Activated T-cell treated with anti-CD3 and anti-CD28 coated beads, Interleukin-2, amount 50 U/mL, for 4 hours (primary cell): ENCODE measurements around the gene RTTN. TPM values are rescaled to one million over a fixed set of nuclear protein-coding genes. Genes with fewer than 3 reads are reported as not detected.

Source experiments
- ATAC-seq, 2 donors: fragments of 200-7000 bp; cut with Tn5 transposase; one replicate each; pipeline ENCODE4 v1.10.0; 2021
- DNase-seq: peaks from one replicate; pipeline ENCODE4 v3.0.0-alpha.2; 2020
- H3K27me3 Mint-ChIP-seq: one replicate; pipeline ENCODE4 v1.8.0; 2021; ENCODE audit warnings: low read depth, mixed read lengths
- H3K36me3 Mint-ChIP-seq: one replicate; pipeline ENCODE4 v1.8.0; 2022; ENCODE audit warnings: mixed read lengths; ENCODE audit not compliant: insufficient read depth
- H3K4me1 Mint-ChIP-seq: one replicate; pipeline ENCODE4 v1.8.0; 2021; ENCODE audit warnings: low read depth, mixed read lengths
- H3K4me3 Mint-ChIP-seq: one replicate; pipeline ENCODE4 v1.8.0; 2021; ENCODE audit warnings: mild to moderate bottlenecking, moderate library complexity, mixed read lengths
- H3K9me3 Mint-ChIP-seq: one replicate; pipeline ENCODE4 v1.8.0; 2021; ENCODE audit warnings: mixed read lengths
- total RNA-seq, 3 donors: library from RNA; stranded (reverse); gene quantifications; one replicate each; pipeline ENCODE4 v1.2.1, GENCODE V29; 2021

The RTTN gene
- total RNA-seq, 3 donors from 2014 or later, result 15.1 to 15.6 (median 15.2) TPM

DNA sequence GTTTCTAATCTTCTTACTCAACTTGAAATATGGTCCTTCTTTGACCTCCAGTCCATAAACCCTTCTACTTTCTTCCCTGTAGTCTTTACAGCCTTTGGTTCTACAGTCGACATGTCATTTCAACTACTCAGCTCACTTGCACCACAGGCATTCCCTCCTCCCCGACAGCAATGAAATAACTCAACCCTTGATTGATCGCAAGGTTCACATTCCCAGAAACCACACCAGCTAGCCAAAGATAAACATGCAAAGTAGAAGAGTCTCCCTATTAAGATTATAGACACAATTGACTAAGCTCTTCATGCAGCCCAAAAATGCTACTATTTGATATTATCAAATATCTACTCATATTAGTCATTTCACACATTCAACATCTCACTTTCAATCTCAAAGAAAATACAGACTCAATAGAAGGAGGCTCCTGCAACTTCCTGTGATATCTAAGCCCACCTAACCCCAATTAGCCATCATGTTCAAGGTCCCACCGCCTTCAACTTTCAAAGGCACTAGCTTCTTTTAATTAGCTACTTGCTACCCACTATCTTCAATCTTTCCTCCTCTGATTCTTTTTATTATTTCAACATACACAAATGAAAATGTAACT lies 50.8 kb downstream of the RTTN start:
- Mint-ChIP-seq H3K4me1 (peaks cover 15% of the 10 kb centered on the region), H3K36me3 (peaks cover 60% of the 10 kb centered on the region), H3K9me3 (no peaks in the 10 kb centered on the region), H3K27me3 (no peaks in the 10 kb centered on the region), H3K4me3 (no peak overlapping the region)
- ATAC-seq (peak in 1 of 2 donors; percentile 30), DNase-seq (no peak)

DNA sequence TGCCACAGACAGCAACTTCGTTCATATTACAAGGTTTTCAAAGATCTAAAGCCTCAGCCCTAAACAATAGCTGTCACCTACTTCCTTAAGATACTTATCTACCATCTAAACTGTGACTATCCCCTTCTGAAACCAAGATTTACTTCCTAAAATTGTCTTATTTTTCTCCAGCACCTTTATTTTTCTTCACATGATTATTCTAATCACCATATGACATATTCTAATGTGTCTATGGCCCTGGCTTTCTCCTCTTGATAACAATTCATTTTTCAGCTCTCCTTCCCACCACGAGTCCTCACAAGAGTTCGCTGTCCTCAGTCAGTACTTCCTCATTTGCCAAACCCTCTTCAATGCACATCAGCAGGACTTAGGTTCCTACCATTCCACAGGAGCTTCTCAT lies 53.9 kb downstream of the RTTN start:
- no peak for DNase-seq
- no peak overlapping the region for H3K4me3 Mint-ChIP-seq
- H3K27me3 Mint-ChIP-seq, result no peaks in the 10 kb centered on the region
- H3K9me3 Mint-ChIP-seq, result no peaks in the 10 kb centered on the region
- H3K4me1 Mint-ChIP-seq, result peaks cover 13% of the 10 kb centered on the region
- ATAC-seq, result no peak
- H3K36me3 Mint-ChIP-seq, result peaks cover 45% of the 10 kb centered on the region

DNA sequence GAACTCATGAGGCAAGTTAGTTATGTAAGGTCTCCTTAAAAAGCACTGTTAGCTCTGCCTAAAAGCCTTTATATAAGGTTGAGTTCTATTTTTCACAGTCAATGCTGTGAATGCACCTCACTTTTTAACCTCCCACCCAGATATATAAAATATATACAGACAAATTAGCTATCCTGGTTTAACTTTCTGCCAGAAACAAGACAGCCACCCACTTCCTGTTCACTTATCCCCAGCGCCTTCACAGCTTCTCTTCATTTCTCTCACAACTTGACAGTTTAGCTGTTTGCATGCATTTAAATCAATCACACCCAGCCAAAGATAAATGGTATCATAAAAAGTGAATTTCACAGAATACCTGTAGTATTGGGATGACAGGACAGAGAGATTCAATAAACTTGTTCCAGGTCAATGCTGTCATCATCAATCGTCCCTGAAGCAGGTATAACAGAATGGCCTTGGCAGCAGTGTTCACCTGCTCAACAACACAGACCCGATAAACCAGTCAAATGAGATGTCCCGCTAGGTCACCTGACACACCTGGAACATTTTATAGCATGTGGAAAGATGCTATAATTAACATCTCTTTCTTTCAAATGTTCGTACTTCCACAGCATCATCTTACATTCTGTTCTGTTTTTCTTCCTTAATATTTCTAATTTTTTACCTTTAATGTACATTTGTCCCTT lies 55.7 kb downstream of the RTTN start:
- DNase-seq (no peak), ATAC-seq (no peak)
- H3K4me1 Mint-ChIP-seq, result peaks cover 9% of the 10 kb centered on the region
- H3K27me3 Mint-ChIP-seq, result no peaks in the 10 kb centered on the region
- no peak overlapping the region for H3K4me3 Mint-ChIP-seq
- peaks cover 41% of the 10 kb centered on the region for H3K36me3 Mint-ChIP-seq
- no peaks in the 10 kb centered on the region for H3K9me3 Mint-ChIP-seq

DNA sequence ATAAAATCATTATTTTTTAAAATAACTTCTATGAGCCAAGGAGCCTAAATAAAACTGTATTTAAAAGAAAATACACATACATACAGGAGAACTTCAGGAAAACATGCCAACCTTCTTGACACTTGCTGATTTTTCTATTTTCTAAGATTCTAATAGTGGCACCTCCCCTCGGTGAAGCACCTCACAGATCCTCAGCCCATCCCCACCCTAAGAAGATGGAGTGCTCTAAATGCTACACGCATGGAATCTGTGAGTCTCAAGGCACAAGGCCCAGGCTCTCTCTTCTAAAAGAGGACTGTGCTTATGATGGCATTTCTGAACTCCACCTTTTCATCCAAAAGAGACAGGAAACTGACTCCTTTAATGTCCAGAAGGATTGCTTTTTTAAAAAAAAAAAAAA lies 56.3 kb downstream of the RTTN start:
- Mint-ChIP-seq H3K27me3 (no peaks in the 10 kb centered on the region), H3K36me3 (peaks cover 43% of the 10 kb centered on the region), H3K4me3 (no peak overlapping the region), H3K9me3 (no peaks in the 10 kb centered on the region), H3K4me1 (peaks cover 5% of the 10 kb centered on the region)
- ATAC-seq (no peak), DNase-seq (no peak)

DNA sequence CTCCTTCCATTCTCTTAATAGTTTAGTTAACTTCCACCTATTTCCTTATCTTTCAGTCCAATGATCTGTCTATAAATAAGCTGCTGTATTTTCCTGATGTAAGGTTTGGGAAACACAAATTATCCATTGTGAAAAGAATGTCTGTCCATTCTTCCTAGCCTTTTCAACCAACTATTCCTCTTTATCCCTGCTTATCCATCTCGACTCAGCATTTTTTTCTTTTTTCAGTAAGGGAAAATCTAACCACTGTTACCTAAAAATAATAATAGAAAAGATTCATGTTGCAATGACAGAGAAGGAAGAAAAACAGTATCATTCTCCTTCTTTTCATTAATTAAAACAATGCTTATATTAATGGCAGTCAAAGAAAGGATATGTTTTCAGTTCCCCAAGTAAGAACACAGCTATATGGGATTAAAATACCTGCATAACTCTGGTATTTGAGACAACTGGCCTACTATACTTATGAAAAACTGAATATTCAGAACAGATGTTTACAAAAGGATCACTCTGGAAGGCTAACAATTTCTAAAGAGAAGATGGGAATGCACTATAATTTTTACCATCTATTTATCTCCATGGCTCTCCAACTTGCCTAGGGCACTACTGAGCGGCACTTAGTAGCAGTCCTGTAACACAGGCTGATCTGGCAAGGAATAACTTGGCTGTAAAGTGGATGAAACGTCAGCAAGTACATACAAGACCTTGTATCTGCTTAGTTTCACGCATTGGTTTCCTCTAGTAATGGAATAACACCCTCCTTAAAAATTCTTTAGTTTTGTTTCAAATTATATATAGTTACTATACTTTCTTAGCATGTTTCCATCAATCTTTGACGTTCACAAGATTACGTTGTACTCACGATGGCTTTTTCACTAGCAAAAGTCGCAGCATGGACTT lies 57.2 kb downstream of the RTTN start:
- ATAC-seq (no peak), DNase-seq (no peak)
- H3K4me1 Mint-ChIP-seq, result peaks cover 5% of the 10 kb centered on the region
- H3K27me3 Mint-ChIP-seq, result no peaks in the 10 kb centered on the region
- H3K36me3 Mint-ChIP-seq, result peaks cover 44% of the 10 kb centered on the region
- H3K9me3 Mint-ChIP-seq, result peaks cover 2% of the 10 kb centered on the region
- H3K4me3 Mint-ChIP-seq, result no peak overlapping the region

DNA sequence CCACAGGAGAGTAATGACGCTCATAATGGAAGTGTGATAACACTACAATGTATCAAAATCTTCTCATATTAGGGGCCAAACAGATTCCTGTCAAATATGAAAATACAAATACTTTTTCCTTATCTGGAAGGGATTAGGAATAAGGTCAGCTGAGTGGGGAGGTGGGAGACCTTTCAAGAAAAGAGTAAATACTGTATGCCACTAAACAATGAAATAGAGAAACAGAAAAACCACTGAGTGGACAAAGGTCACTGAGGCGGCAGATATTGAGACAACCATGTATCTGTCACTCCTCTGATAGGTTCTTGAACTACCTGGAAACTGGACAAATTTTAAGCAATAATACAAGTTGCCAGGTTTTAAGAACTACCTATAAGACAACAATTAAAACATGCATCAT lies 59.3 kb downstream of the RTTN start:
- no peaks in the 10 kb centered on the region for H3K4me1 Mint-ChIP-seq
- peaks cover 5% of the 10 kb centered on the region for H3K9me3 Mint-ChIP-seq
- DNase-seq (no peak), ATAC-seq (no peak)
- no peak overlapping the region for H3K4me3 Mint-ChIP-seq
- peaks cover 45% of the 10 kb centered on the region for H3K36me3 Mint-ChIP-seq
- H3K27me3 Mint-ChIP-seq, result no peaks in the 10 kb centered on the region

DNA sequence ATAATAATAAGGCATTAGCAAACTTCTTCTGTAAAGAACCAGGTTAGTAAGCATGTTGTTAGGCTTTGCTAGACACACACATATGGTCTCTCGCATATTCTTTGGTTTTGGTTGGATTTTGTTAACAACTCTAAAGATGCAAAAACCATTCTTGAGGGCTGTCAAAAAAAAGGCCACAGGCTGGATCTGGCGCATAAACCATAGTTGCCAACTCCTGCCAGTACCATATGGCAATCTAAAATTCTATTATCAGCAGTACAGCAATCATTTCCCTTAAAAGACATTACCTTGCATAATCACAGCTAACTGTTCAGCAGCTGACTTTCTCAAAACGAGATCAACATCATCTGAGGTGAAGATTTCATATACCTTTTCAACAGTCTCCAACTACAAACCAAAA lies 63.5 kb downstream of the RTTN start:
- H3K27me3 Mint-ChIP-seq, result no peaks in the 10 kb centered on the region
- ATAC-seq (no peak), DNase-seq (no peak)
- H3K9me3 Mint-ChIP-seq, result peaks cover 5% of the 10 kb centered on the region
- peaks cover 47% of the 10 kb centered on the region for H3K36me3 Mint-ChIP-seq
- no peak overlapping the region for H3K4me3 Mint-ChIP-seq
- no peaks in the 10 kb centered on the region for H3K4me1 Mint-ChIP-seq

DNA sequence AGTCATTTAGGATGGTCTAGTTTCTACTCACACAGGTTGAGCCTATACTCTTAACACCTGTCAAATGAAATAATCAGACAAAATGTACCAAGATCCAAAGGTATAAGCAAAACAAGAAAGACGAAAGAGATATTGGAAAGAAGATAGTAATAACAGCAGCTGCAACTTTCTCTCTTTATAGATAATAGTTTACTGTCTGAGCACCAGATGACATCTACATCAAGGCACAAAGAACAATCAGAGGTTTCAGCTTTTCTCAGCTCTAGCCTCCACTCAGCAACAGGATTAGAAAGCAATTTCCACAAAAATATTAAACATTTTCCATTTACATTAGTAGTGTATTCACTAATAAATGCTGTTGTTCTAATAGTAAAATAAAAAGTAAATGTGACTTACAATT lies 66.3 kb downstream of the RTTN start:
- Mint-ChIP-seq H3K4me1 (no peaks in the 10 kb centered on the region), H3K36me3 (peaks cover 38% of the 10 kb centered on the region)
- no peak for ATAC-seq

DNA sequence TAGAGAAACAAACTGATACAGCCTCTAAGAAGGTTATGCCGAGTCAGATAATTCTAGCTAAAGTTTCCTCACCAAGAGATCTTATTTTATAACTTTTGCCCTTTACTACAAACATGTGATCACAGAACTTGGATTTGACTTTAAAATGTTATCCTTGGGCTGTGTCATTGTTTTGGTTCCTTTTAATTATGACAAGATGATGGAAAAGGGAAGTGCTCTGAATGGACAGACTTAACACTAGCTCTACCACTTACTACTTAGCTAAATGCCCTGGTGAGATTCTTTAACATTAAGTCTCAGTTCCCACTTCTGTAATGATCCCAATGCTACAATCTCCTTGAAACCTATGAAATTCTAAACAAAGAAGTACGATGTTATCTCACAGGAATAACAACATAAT lies 69.9 kb downstream of the RTTN start:
- H3K4me3 Mint-ChIP-seq, result no peak overlapping the region
- H3K4me1 Mint-ChIP-seq, result no peaks in the 10 kb centered on the region
- ATAC-seq (no peak), DNase-seq (no peak)
- H3K9me3 Mint-ChIP-seq, result peaks cover under 1% of the 10 kb centered on the region
- H3K27me3 Mint-ChIP-seq, result no peaks in the 10 kb centered on the region
- H3K36me3 Mint-ChIP-seq, result peaks cover 40% of the 10 kb centered on the region

More for the DNA sequence above, 66.3 kb downstream of the RTTN start:
- DNase-seq, result no peak
- no peak overlapping the region for H3K4me3 Mint-ChIP-seq
- H3K27me3 Mint-ChIP-seq, result no peaks in the 10 kb centered on the region
- H3K9me3 Mint-ChIP-seq, result peaks cover 5% of the 10 kb centered on the region

DNA sequence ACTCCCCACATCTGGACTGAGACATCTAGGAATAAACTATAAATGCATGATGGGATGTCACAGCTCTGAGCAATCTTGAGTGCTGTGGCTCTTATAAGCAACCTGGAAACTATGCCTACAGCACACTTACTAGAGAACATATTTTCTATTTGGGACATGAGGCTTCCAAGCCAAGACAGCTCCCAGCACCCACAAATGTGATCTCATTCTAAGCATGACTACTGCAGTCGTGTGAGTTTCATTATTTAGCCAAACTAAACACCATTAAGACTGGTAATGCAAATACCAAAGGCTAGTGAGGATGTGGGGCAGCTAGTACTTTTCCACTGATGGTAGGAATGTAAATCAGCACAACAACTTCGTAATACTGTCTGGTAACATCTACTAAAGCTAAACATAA lies 72.5 kb downstream of the RTTN start:
- peaks cover 9% of the 10 kb centered on the region for H3K9me3 Mint-ChIP-seq
- no peak overlapping the region for H3K4me3 Mint-ChIP-seq
- peaks cover 2% of the 10 kb centered on the region for H3K4me1 Mint-ChIP-seq
- DNase-seq, result no peak
- no peaks in the 10 kb centered on the region for H3K27me3 Mint-ChIP-seq
- no peak for ATAC-seq
- H3K36me3 Mint-ChIP-seq, result peaks cover 46% of the 10 kb centered on the region

DNA sequence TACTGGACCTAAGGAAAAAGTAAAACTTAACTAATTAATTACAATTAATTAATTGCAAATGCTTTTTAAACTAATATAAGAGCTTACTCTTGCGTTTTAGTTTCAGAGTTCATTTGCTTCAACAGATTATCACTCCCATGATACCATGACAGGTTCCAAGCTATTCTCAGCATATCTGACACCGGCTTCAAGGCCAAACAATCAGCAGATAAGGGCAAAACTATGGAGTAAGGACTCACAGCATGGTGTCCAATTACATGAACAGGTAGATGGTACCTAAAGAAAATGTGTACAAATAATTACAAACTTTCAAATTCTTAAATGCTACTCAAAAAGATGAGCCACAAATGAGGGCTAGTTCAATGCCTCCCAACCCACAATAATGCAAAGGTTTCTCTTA lies 77.2 kb downstream of the RTTN start:
- H3K27me3 Mint-ChIP-seq, result no peaks in the 10 kb centered on the region
- peaks cover 2% of the 10 kb centered on the region for H3K4me1 Mint-ChIP-seq
- DNase-seq, result no peak
- peaks cover 9% of the 10 kb centered on the region for H3K9me3 Mint-ChIP-seq
- no peak overlapping the region for H3K4me3 Mint-ChIP-seq
- no peak for ATAC-seq
- H3K36me3 Mint-ChIP-seq, result peaks cover 39% of the 10 kb centered on the region

DNA sequence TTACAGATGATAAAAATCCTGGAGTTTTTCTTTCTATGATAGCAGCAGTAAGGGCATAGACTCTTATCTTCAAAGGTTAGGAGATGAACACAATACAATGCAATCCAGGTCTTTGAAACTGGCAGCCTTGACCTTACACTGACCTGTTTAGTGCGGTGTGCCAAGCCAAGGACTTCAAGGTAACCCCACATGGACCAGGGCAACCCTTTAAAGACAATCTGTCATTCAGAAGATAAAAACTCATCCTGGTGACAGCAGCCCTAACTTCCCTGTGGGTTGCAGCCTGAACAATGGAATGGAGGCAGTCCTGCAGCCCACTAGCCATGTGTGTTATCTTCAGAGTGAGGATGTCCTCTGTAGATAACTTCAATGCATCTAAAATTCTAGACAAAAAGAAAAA lies 78.1 kb downstream of the RTTN start:
- no peak overlapping the region for H3K4me3 Mint-ChIP-seq
- peaks cover 2% of the 10 kb centered on the region for H3K4me1 Mint-ChIP-seq
- peaks cover 32% of the 10 kb centered on the region for H3K36me3 Mint-ChIP-seq
- DNase-seq (no peak), ATAC-seq (no peak)
- no peaks in the 10 kb centered on the region for H3K27me3 Mint-ChIP-seq
- peaks cover 9% of the 10 kb centered on the region for H3K9me3 Mint-ChIP-seq

DNA sequence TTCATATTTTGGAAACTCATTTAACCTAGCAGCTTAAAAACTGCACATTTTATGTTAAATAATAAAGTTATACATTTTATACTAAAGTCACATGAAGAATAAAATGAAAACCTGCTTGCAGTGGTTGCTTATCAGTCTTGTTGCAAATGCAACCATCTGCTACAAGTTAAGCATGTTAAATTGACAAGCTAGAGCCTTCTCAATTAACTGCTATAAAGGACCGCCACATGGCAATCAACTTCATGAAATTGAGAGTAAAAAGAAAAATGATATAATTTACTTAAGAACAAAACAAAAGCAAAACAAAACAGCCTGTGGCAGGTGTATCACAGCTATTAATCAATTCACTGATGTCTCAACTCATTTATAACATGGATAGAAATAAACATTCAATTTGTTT lies 78.7 kb downstream of the RTTN start:
- ATAC-seq, result no peak
- H3K4me1 Mint-ChIP-seq, result peaks cover 2% of the 10 kb centered on the region
- H3K27me3 Mint-ChIP-seq, result no peaks in the 10 kb centered on the region
- peaks cover 34% of the 10 kb centered on the region for H3K36me3 Mint-ChIP-seq
- H3K4me3 Mint-ChIP-seq, result no peak overlapping the region
- no peak for DNase-seq
- peaks cover 9% of the 10 kb centered on the region for H3K9me3 Mint-ChIP-seq

DNA sequence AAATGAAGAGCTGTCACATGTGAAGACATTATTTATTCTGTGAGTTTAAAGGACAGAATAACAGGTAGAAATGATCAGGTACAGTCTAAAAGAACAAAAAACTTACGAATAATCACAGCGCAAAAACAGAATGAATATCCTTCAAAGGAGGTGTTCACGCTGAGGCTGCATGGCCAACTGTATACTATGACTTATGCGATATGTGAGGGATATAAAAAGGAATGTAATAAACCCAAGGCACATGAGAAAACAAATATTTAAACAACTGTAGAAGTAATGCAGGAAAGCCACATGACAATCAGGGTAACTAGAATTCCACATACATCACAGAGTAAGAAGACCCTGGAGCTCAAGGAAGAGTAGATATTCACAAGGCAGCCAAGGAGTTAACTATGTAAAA lies 81.3 kb downstream of the RTTN start:
- Mint-ChIP-seq H3K36me3 (peaks cover 29% of the 10 kb centered on the region), H3K4me3 (no peak overlapping the region), H3K27me3 (no peaks in the 10 kb centered on the region), H3K4me1 (no peaks in the 10 kb centered on the region), H3K9me3 (no peaks in the 10 kb centered on the region)
- no peak for DNase-seq
- ATAC-seq, result no peak

DNA sequence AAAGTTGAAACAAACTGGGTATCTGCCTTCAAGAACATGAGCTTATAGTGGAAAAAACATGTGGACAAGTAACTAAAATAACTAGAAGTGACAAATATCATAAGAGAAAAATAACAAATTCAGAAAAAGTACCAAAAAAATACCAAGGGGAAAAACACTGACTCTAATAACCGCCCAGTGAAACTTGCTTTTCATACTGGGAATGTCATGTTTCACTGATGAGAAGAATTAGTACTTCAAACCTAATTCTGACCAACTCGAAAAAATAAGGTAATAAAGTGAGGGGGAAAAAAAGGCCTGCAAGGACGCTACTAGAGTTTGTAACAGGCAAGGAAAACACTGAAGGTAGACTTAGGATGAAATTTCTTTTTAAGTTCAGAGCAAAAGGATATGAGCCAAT lies 83.6 kb downstream of the RTTN start:
- no peaks in the 10 kb centered on the region for H3K4me1 Mint-ChIP-seq
- peaks cover 37% of the 10 kb centered on the region for H3K36me3 Mint-ChIP-seq
- no peak overlapping the region for H3K4me3 Mint-ChIP-seq
- H3K9me3 Mint-ChIP-seq, result no peaks in the 10 kb centered on the region
- no peaks in the 10 kb centered on the region for H3K27me3 Mint-ChIP-seq
- DNase-seq (no peak), ATAC-seq (no peak)
